ENCODE measurements around the gene FANCF. TPM values are rescaled to one million over a fixed set of nuclear protein-coding genes. Genes with fewer than 3 reads are reported as not detected.

FANCF gene, protein sequence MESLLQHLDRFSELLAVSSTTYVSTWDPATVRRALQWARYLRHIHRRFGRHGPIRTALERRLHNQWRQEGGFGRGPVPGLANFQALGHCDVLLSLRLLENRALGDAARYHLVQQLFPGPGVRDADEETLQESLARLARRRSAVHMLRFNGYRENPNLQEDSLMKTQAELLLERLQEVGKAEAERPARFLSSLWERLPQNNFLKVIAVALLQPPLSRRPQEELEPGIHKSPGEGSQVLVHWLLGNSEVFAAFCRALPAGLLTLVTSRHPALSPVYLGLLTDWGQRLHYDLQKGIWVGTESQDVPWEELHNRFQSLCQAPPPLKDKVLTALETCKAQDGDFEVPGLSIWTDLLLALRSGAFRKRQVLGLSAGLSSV
- 15.0 TPM for polyA plus RNA-seq (2013, experiment 1 of 2)
- 15.5 TPM for polyA plus RNA-seq (2013, experiment 2 of 2)

DNA sequence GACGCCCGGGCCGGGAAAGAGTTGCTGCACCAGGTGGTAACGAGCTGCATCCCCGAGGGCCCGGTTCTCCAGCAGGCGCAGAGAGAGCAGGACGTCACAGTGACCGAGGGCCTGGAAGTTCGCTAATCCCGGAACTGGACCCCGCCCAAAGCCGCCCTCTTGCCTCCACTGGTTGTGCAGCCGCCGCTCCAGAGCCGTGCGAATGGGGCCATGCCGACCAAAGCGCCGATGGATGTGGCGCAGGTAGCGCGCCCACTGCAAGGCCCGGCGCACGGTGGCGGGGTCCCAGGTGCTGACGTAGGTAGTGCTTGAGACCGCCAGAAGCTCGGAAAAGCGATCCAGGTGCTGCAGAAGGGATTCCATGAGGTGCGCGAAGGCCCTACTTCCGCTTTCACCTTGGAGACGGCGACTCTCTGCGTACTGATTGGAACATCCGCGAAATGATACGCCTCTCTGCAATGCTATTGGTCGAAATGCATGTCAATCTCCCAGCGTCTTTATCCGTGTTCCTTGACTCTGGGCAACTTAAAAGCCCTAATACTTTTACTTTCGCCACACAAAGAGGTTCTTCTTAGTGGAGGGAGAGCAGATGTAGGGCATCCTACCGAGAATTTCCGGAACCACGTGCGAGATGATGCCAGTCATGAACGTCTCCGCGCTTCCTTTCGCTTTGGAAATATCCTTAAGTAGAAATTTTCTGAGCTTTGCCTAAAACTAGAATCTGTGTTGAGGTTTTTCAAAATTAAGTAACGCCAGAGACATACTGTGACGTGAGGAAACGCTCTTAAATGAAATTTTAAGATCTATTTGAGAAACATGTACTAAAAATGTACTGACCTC, at the start of gene FANCF:
FANCF (minus strand) TSS at position 376 of the 840 bp plus-strand sequence; CDS start at position 363, 13 bp downstream.
- Histone ChIP-seq H3K4me3 (ENCODE audit: low read length in 2 of 2) (peak within 1 kb of the TSS; percentile 86 to 99), H3K23ac (ENCODE audit: low read depth, low read length, poor library complexity) (peak within 1 kb of the TSS; percentile 96), H4K8ac (ENCODE audit: low read depth, low read length) (no peak within 1 kb of the TSS), H3K4me1 (ENCODE audit: control insufficient read depth in 2 of 2, insufficient read depth in 1 of 2, low read depth in 1 of 2, low read length in 2 of 2) (peaks cover 0 to 5% of the 10 kb centered on the region in 2 donors), H2AFZ (ENCODE audit: low read length) (peak within 1 kb of the TSS; percentile 97), H3K36me3 (replicated peaks in 1 of 2; ENCODE audit: control insufficient read depth in 2 of 2, insufficient read depth in 2 of 2, low read length in 2 of 2) (peaks cover 0 to 12% of the 10 kb centered on the region in 2 donors), H3K9ac (ENCODE audit: low read depth, low read length, poor library complexity) (peak within 1 kb of the TSS; percentile 91), H3K9me3 (replicated peaks in 1 of 2; ENCODE audit: control insufficient read depth in 2 of 2, insufficient read depth in 1 of 2, low read depth in 1 of 2, low read length in 2 of 2) (no peaks in the 10 kb centered on the region), H2BK15ac (ENCODE audit: low read length) (peak within 1 kb of the TSS; percentile 16), H2AK5ac (ENCODE audit: low read depth, low read length) (no peak within 1 kb of the TSS), H3K4me2 (ENCODE audit: insufficient read depth, low read length, poor library complexity, severe bottlenecking) (peak within 1 kb of the TSS; percentile 87), H3K79me1 (ENCODE audit: low read depth, low read length) (no peaks in the 10 kb centered on the region), H3K18ac (ENCODE audit: low read length) (peak within 1 kb of the TSS; percentile 98), H2BK5ac (ENCODE audit: low read length) (peak within 1 kb of the TSS; percentile 70), H3K27ac (replicated peaks; ENCODE audit: low read length) (peak within 1 kb of the TSS; percentile 91), H4K91ac (ENCODE audit: low read depth, low read length, poor library complexity) (no peak within 1 kb of the TSS), H3K14ac (ENCODE audit: low read length) (peak within 1 kb of the TSS; percentile 94), H2BK12ac (ENCODE audit: low read length) (no peak within 1 kb of the TSS), H3K4ac (ENCODE audit: low read length) (no peak within 1 kb of the TSS), H2BK120ac (ENCODE audit: low read depth, low read length) (peak within 1 kb of the TSS; percentile 62), H3K27me3 (ENCODE audit: control insufficient read depth in 3 of 3, insufficient read depth in 3 of 3, low read depth in 1 of 3, low read length in 3 of 3) (no peaks in the 10 kb centered on the region)
- DNase-seq (ENCODE audit: low spot score), result peak; percentile 97
- no CpG with 5 or more reads among the region's 55 CpGs for WGBS, 2 donors (ENCODE audit: extremely low coverage in 2 of 2, insufficient read length in 2 of 2, insufficient replicate concordance in 1 of 2)

DNA sequence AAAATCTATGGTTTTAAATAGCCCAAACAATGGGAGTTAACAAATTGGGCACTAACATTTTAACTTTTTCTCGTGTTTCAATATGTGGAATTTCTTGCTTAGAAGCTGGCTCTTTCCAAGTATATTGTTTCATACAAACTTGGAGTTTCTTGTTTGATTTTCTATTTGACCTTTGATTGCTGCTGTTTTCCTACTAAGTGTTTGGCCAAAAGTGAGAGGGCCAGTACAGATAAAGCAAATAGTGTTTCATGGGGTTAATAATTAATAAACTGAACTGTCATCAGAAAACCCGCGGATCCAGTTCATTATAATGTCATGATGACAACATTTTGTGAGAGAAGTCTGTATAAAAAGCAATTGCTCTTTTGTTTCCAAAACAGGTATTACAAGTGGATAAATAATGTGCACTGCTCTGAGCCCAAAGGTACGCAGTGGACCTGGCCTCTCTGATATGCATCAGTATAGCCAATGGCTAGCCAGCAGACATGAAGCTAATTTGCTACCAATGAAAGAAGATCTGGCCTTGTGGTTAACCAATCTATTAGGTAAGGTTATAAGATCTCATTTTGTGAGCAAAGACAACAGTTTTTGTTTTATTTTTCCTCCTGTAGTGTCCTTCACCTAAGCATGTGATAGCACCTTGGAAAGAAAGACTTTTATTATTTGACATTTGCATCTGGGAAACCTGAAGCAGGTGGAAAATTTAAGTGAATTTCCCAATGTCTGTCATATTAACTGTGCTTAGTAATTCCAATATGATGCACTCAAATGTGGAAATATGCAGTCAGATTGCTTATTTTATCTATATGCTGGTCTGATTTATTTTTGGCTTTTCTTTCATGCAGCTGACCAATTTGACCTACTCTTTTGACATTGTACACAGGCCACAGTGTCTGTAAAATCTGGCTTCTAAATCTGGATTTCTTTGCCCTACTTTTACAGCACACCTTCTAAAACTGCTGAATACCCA, 49.1 kb upstream of the FANCF start:
- no peak overlapping the region for H2AK5ac ChIP-seq (ENCODE audit: low read depth, low read length)
- no peak overlapping the region for H2BK5ac ChIP-seq (ENCODE audit: low read length)
- no peak overlapping the region for H2AFZ ChIP-seq (ENCODE audit: low read length)
- H3K4me3 ChIP-seq (ENCODE audit: low read length in 2 of 2), result no peak overlapping the region
- H3K79me1 ChIP-seq (ENCODE audit: low read depth, low read length), result no peaks in the 10 kb centered on the region
- H3K9me3 ChIP-seq (replicated peaks in 1 of 2; ENCODE audit: control insufficient read depth in 2 of 2, insufficient read depth in 1 of 2, low read depth in 1 of 2, low read length in 2 of 2), result no peaks in the 10 kb centered on the region
- no peak overlapping the region for H2BK12ac ChIP-seq (ENCODE audit: low read length)
- H3K36me3 ChIP-seq (replicated peaks in 1 of 2; ENCODE audit: control insufficient read depth in 2 of 2, insufficient read depth in 2 of 2, low read length in 2 of 2), result no peaks in the 10 kb centered on the region
- DNase-seq (ENCODE audit: low spot score), result no peak
- no peak overlapping the region for H3K14ac ChIP-seq (ENCODE audit: low read length)
- no peak overlapping the region for H4K91ac ChIP-seq (ENCODE audit: low read depth, low read length, poor library complexity)
- no peaks in the 10 kb centered on the region for H3K4me1 ChIP-seq (ENCODE audit: control insufficient read depth in 2 of 2, insufficient read depth in 1 of 2, low read depth in 1 of 2, low read length in 2 of 2)
- H3K23ac ChIP-seq (ENCODE audit: low read depth, low read length, poor library complexity), result no peak overlapping the region
- H3K18ac ChIP-seq (ENCODE audit: low read length), result no peak overlapping the region
- no peak overlapping the region for H3K4me2 ChIP-seq (ENCODE audit: insufficient read depth, low read length, poor library complexity, severe bottlenecking)
- no peak overlapping the region for H2BK15ac ChIP-seq (ENCODE audit: low read length)
- no peak overlapping the region for H2BK120ac ChIP-seq (ENCODE audit: low read depth, low read length)
- WGBS, 2 donors (ENCODE audit: extremely low coverage in 2 of 2, insufficient read length in 2 of 2, insufficient replicate concordance in 1 of 2), result no CpG with 5 or more reads among the region's 4 CpGs
- no peak overlapping the region for H3K4ac ChIP-seq (ENCODE audit: low read length)
- H4K8ac ChIP-seq (ENCODE audit: low read depth, low read length), result no peak overlapping the region
- no peak overlapping the region for H3K27ac ChIP-seq (replicated peaks; ENCODE audit: low read length)
- no peaks in the 10 kb centered on the region for H3K27me3 ChIP-seq (ENCODE audit: control insufficient read depth in 3 of 3, insufficient read depth in 3 of 3, low read depth in 1 of 3, low read length in 3 of 3)
- H3K9ac ChIP-seq (ENCODE audit: low read depth, low read length, poor library complexity), result no peak overlapping the region

DNA sequence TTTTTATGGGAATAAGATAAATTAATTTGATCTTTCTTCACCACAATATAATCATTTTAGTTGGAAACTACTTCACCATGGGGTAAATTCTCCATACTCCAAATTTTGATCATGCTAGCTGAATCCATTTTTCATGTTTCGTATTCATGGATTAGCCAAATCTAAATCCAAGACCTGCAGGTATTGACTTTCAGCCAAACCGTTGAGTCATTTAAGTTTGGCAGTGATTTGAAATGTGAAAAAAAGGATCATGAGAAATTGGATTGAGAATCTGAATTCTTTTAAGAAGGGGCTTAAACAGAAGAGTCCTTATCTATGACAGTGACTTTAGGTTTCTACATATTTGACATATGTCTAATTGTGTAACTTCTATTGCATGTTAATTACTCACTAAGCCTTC, 46.1 kb upstream of the FANCF start:
- Histone ChIP-seq H3K9me3 (replicated peaks in 1 of 2; ENCODE audit: control insufficient read depth in 2 of 2, insufficient read depth in 1 of 2, low read depth in 1 of 2, low read length in 2 of 2) (no peaks in the 10 kb centered on the region), H3K4me3 (ENCODE audit: low read length in 2 of 2) (no peak overlapping the region), H3K36me3 (replicated peaks in 1 of 2; ENCODE audit: control insufficient read depth in 2 of 2, insufficient read depth in 2 of 2, low read length in 2 of 2) (no peaks in the 10 kb centered on the region), H2BK5ac (ENCODE audit: low read length) (no peak overlapping the region), H3K4me1 (ENCODE audit: control insufficient read depth in 2 of 2, insufficient read depth in 1 of 2, low read depth in 1 of 2, low read length in 2 of 2) (peaks cover 0 to 7% of the 10 kb centered on the region in 2 donors), H3K27me3 (ENCODE audit: control insufficient read depth in 3 of 3, insufficient read depth in 3 of 3, low read depth in 1 of 3, low read length in 3 of 3) (no peaks in the 10 kb centered on the region), H3K18ac (ENCODE audit: low read length) (no peak overlapping the region), H3K27ac (replicated peaks; ENCODE audit: low read length) (no peak overlapping the region), H3K79me1 (ENCODE audit: low read depth, low read length) (no peaks in the 10 kb centered on the region), H4K91ac (ENCODE audit: low read depth, low read length, poor library complexity) (no peak overlapping the region), H3K23ac (ENCODE audit: low read depth, low read length, poor library complexity) (no peak overlapping the region), H4K8ac (ENCODE audit: low read depth, low read length) (no peak overlapping the region), H3K4ac (ENCODE audit: low read length) (no peak overlapping the region), H2BK12ac (ENCODE audit: low read length) (no peak overlapping the region), H3K9ac (ENCODE audit: low read depth, low read length, poor library complexity) (no peak overlapping the region), H3K14ac (ENCODE audit: low read length) (no peak overlapping the region), H2BK120ac (ENCODE audit: low read depth, low read length) (no peak overlapping the region), H2AK5ac (ENCODE audit: low read depth, low read length) (no peak overlapping the region), H2AFZ (ENCODE audit: low read length) (no peak overlapping the region), H3K4me2 (ENCODE audit: insufficient read depth, low read length, poor library complexity, severe bottlenecking) (no peak overlapping the region), H2BK15ac (ENCODE audit: low read length) (no peak overlapping the region)
- WGBS, 2 donors (ENCODE audit: extremely low coverage in 2 of 2, insufficient read length in 2 of 2, insufficient replicate concordance in 1 of 2), result no CpG with 5 or more reads among the region's 2 CpGs
- no peak for DNase-seq (ENCODE audit: low spot score)
